Smooth muscle cell (in vitro differentiated cells): Measurements from ENCODE around the gene MAPK13. TPM values are rescaled to one million over a fixed set of nuclear protein-coding genes. Genes with fewer than 3 reads are reported as not detected.
A peak's percentile ranks its signal among the peaks of the same experiment; 100 is the strongest.
"Not testable (repeated sequence)": the region's sequence is repeated elsewhere in the genome, so short reads cannot be mapped to it uniquely, and the experiment has no call there.

Experiments
- DNase-seq: peaks from one replicate; lab custom pipeline; 2025; ENCODE audit not compliant: unreplicated experiment; lab: John Stamatoyannopoulos, UW
- H2AFZ ChIP-seq: fragments of 200-600 bp; sonication (generic); 2 replicates; pipeline ENCODE4 v1.6.0; 2016; ENCODE audit warnings: antibody characterized with exemption, low read depth, mild to moderate bottlenecking
- H3F3A ChIP-seq: fragments of 200-600 bp; sonication (generic); 2 replicates; pipeline ENCODE4 v1.6.0; 2017; ENCODE audit warnings: antibody characterized with exemption, low read depth
- H3K27ac ChIP-seq: fragments of 200-600 bp; sonication (generic); 2 replicates; pipeline ENCODE4 v1.5.1; 2016; ENCODE audit warnings: low read depth, mild to moderate bottlenecking
- H3K27me3 ChIP-seq: fragments of 200-600 bp; sonication (generic); 2 replicates; pipeline ENCODE4 v1.6.1; 2016; ENCODE audit warnings: low read depth, mild to moderate bottlenecking
- H3K36me3 ChIP-seq: fragments of 200-600 bp; sonication (generic); 2 replicates; pipeline ENCODE4 v1.5.1; 2016; ENCODE audit warnings: low read depth
- H3K4me1 ChIP-seq: fragments of 200-600 bp; sonication (generic); 2 replicates; pipeline ENCODE4 v1.5.1; 2016; ENCODE audit warnings: low read depth
- H3K4me2 ChIP-seq: fragments of 200-600 bp; sonication (generic); 2 replicates; pipeline ENCODE4 v1.6.0; 2016; ENCODE audit warnings: mild to moderate bottlenecking
- H3K4me3 ChIP-seq: fragments of 200-600 bp; sonication (generic); 2 replicates; pipeline ENCODE4 v1.5.1; 2016; ENCODE audit warnings: mild to moderate bottlenecking
- H3K79me2 ChIP-seq: fragments of 200-600 bp; sonication (generic); 2 replicates; pipeline ENCODE4 v1.6.0; 2016; ENCODE audit warnings: low read depth, mild to moderate bottlenecking
- H3K9ac ChIP-seq: fragments of 200-600 bp; sonication (generic); 2 replicates; pipeline ENCODE4 v1.6.0; 2016; ENCODE audit warnings: low read depth
- H3K9me3 ChIP-seq: fragments of 200-600 bp; sonication (generic); replicated peaks from 2 replicates; pipeline ENCODE4 v1.5.1; 2016; ENCODE audit warnings: low read depth
- H4K20me1 ChIP-seq: fragments of 200-600 bp; sonication (generic); 2 replicates; pipeline ENCODE4 v1.6.0; 2016; ENCODE audit warnings: low read depth
- CTCF ChIP-seq: fragments of 200-600 bp; sonication (generic); IDR thresholded peaks from 2 replicates; pipeline ENCODE4 v1.5.1; 2017; ENCODE audit warnings: borderline replicate concordance, mild to moderate bottlenecking, antibody characterized with exemption; ENCODE audit not compliant: insufficient read depth, poor library complexity, severe bottlenecking
- WGBS: methylation state at CpG from one replicate; pipeline ENCODE4 v1.1.7; 2016; ENCODE audit warnings: low lambda C conversion rate; 5-methylcytosine and 5-hydroxymethylcytosine counted together
- polyA plus RNA-seq: library from polyadenylated mRNA; unstranded; fragments of >200 nt; fragmentation: Nextera tagmentation; extraction: Ambion mirVana; gene quantifications from 2 replicates; pipeline ENCODE4 v1.2.1, GENCODE V29; 2016
- total RNA-seq: library from RNA; depleted of rRNA; stranded (reverse); fragments of >200 nt; gene quantifications from 2 replicates; pipeline ENCODE4 v1.2.3, GENCODE V29; 2014

The MAPK13 gene
- total and polyA plus RNA-seq, 2 experiments from 2014 or later: 8.4 to 11.3 TPM

- H3K9me3 ChIP-seq: no peaks in the 10 kb centered on the region
- H3K9ac ChIP-seq: no peak overlapping the region
- H2AFZ ChIP-seq: no peak overlapping the region
- TF ChIP-seq CTCF: no peak
- WGBS: 95% methylated on average over 5 of the region's 5 CpGs
- H4K20me1 ChIP-seq: no peaks in the 10 kb centered on the region
- H3F3A ChIP-seq: peaks cover 9% of the 10 kb centered on the region
- DNase-seq: no peak
- H3K4me1 ChIP-seq: peaks cover 12% of the 10 kb centered on the region
- no peak overlapping the region for H3K4me3 ChIP-seq
- no peaks in the 10 kb centered on the region for H3K79me2 ChIP-seq
- no peaks in the 10 kb centered on the region for H3K36me3 ChIP-seq
- H3K27me3 ChIP-seq: no peaks in the 10 kb centered on the region
- peak overlapping the region; percentile 37 for H3K27ac ChIP-seq
- peak overlapping the region; percentile 20 for H3K4me2 ChIP-seq
These were observed 2.2 kb upstream of the MAPK13 start for GRCh38 chr6:36128073-36128472.

GRCh38 chr6:36128793-36129192 lies 1.5 kb upstream of the MAPK13 start:
- TF ChIP-seq CTCF: no peak
- Histone ChIP-seq H2AFZ (no peak overlapping the region), H3K27ac (no peak overlapping the region), H3K9ac (no peak overlapping the region), H3K4me3 (no peak overlapping the region), H3K4me1 (peaks cover 12% of the 10 kb centered on the region), H3K9me3 (no peaks in the 10 kb centered on the region), H3K4me2 (no peak overlapping the region), H3F3A (peaks cover 9% of the 10 kb centered on the region), H4K20me1 (no peaks in the 10 kb centered on the region), H3K27me3 (no peaks in the 10 kb centered on the region), H3K79me2 (no peaks in the 10 kb centered on the region), H3K36me3 (no peaks in the 10 kb centered on the region)
- WGBS: 98% methylated on average over 3 of the region's 3 CpGs
- no peak for DNase-seq

GRCh38 chr6:36129334-36129733 lies 979 bp upstream of the MAPK13 start:
- H3F3A ChIP-seq, H3K27me3 ChIP-seq, H4K20me1 ChIP-seq, H3K9ac ChIP-seq, H2AFZ ChIP-seq, H3K9me3 ChIP-seq, H3K4me3 ChIP-seq, H3K36me3 ChIP-seq, H3K4me2 ChIP-seq, H3K79me2 ChIP-seq, H3K27ac ChIP-seq, DNase-seq: not testable (repeated sequence)
- 97% methylated on average over 16 of the region's 16 CpGs for WGBS
- H3K4me1 ChIP-seq: peaks cover 12% of the 10 kb centered on the region

GRCh38 chr6:36130667-36131510 lies 576 bp downstream of the MAPK13 start:
- Histone ChIP-seq H3F3A (peaks cover 9% of the 10 kb centered on the region), H3K4me2 (peak overlapping the region; percentile 87), H3K27ac (peak overlapping the region; percentile 66), H3K9ac (peak overlapping the region; percentile 10), H3K79me2 (no peaks in the 10 kb centered on the region), H2AFZ (peak overlapping the region; percentile 65), H4K20me1 (no peaks in the 10 kb centered on the region), H3K36me3 (no peaks in the 10 kb centered on the region), H3K4me3 (peak overlapping the region; percentile 51), H3K27me3 (no peaks in the 10 kb centered on the region), H3K9me3 (no peaks in the 10 kb centered on the region), H3K4me1 (peaks cover 12% of the 10 kb centered on the region)
- no peak for DNase-seq
- no peak for TF ChIP-seq CTCF
- 37% methylated on average over 39 of the region's 52 CpGs for WGBS
